OCI-LY7 (cell line): ENCODE measurements around the gene PTPRT. TPM values are rescaled to one million over a fixed set of nuclear protein-coding genes. Genes with fewer than 3 reads are reported as not detected.

ENCODE experiments used
- BruUV-seq: library from RNA; stranded (reverse); fragments of 400-500 nt; replicated peaks from 2 replicates; lab custom pipeline; 2021; lab: Mats Ljungman, UMichigan
- CTCF ChIA-PET: fragments of 300-600 bp; sonication (Branson Sonifier 250); formaldehyde crosslinking; loops from one replicate; lab custom pipeline; 2022; ENCODE audit warnings: antibody characterized with exemption; ENCODE audit not compliant: unreplicated experiment; lab: Charles Lee
- POLR2A ChIA-PET: fragments of 300-600 bp; sonication (Branson Sonifier 250); formaldehyde crosslinking; loops from one replicate; lab custom pipeline; 2022; ENCODE audit warnings: antibody characterized with exemption; lab: Charles Lee
- DNase-seq: peaks from one replicate; pipeline ENCODE4 v3.0.0-alpha.2; 2015; ENCODE audit warnings: low spot score
- H2AFZ ChIP-seq: fragments of 200-600 bp; sonication (generic), shearing (Covaris generic); 2 replicates; pipeline ENCODE4 v1.6.1; 2014; ENCODE audit warnings: mild to moderate bottlenecking, antibody characterized with exemption, low read length, moderate library complexity
- H3K27ac ChIP-seq: fragments of 200-600 bp; sonication (generic); 2 replicates; pipeline ENCODE4 v1.5.1; 2014; ENCODE audit warnings: mixed run types, low read depth, mild to moderate bottlenecking, moderate library complexity, low read length, inconsistent platforms; ENCODE audit not compliant: poor library complexity, severe bottlenecking
- H3K36me3 ChIP-seq: fragments of 200-600 bp; sonication (generic); 2 replicates; pipeline ENCODE4 v1.6.1; 2014; ENCODE audit warnings: mild to moderate bottlenecking, antibody characterized with exemption, low read length, moderate library complexity, mixed read lengths; ENCODE audit not compliant: insufficient read depth
- H3K4me1 ChIP-seq: fragments of 200-600 bp; sonication (generic); 2 replicates; pipeline ENCODE4 v1.5.1; 2014; ENCODE audit warnings: mild to moderate bottlenecking, low read length; ENCODE audit not compliant: insufficient read depth, poor library complexity, severe bottlenecking
- H3K4me2 ChIP-seq: fragments of 200-600 bp; sonication (generic); 2 replicates; pipeline ENCODE4 v1.6.1; 2014; ENCODE audit warnings: mild to moderate bottlenecking, low read length
- H3K4me3 ChIP-seq: fragments of 200-600 bp; sonication (generic); 2 replicates; pipeline ENCODE4 v1.5.1; 2014; ENCODE audit warnings: mild to moderate bottlenecking, low read depth, low read length; ENCODE audit not compliant: poor library complexity, severe bottlenecking
- H3K79me2 ChIP-seq: fragments of 200-600 bp; sonication (generic); 2 replicates; pipeline ENCODE4 v1.6.1; 2016; ENCODE audit warnings: low read depth, mild to moderate bottlenecking, low read length, moderate library complexity, mixed read lengths; ENCODE audit not compliant: insufficient read depth
- H3K9me2 ChIP-seq: fragments of 200-600 bp; sonication (generic); 2 replicates; pipeline ENCODE4 v1.6.1; 2016; ENCODE audit warnings: mild to moderate bottlenecking, low read length, mixed read lengths; ENCODE audit not compliant: insufficient read depth
- H3K9me3 ChIP-seq: fragments of 200-600 bp; sonication (generic); 2 replicates; pipeline ENCODE4 v1.6.1; 2014; ENCODE audit warnings: mild to moderate bottlenecking, mixed run types, low read length, mixed read lengths
- H4K20me1 ChIP-seq: fragments of 200-600 bp; sonication (generic); 2 replicates; pipeline ENCODE4 v1.6.1; 2014; ENCODE audit warnings: mild to moderate bottlenecking, antibody characterized with exemption, low read length, moderate library complexity, mixed read lengths; ENCODE audit not compliant: insufficient read depth
- EZH2phosphoT487 ChIP-seq: fragments of 200-600 bp; sonication (generic); IDR thresholded peaks from 2 replicates; pipeline ENCODE4 v1.6.1; 2018; ENCODE audit warnings: low read depth, borderline replicate concordance, mild to moderate bottlenecking, mixed run types, antibody characterized with exemption, low read length, moderate library complexity, mixed read lengths
- intact Hi-C: fragments of 100-400 bp; cut with micrococcal nuclease; formaldehyde crosslinking; loops from one replicate; pipeline ENCODE4 v1.10.0; 2022; ENCODE audit not compliant: unreplicated experiment
- total RNA-seq, 2 experiments: library from RNA; depleted of rRNA in 1 of 2; stranded (reverse); fragments of >200 nt in 1 of 2; shearing (Covaris generic) in 1 of 2; gene quantifications; 2 replicates each; pipeline ENCODE4 v1.2.3, GENCODE V29; 2014 to 2022
- TF ChIP-seq, protein P1 (sequence below): fragments of 200-600 bp; sonication (generic); conservative IDR thresholded peaks from 2 replicates; pipeline ENCODE4 v1.5.1; 2014; ENCODE audit warnings: mild to moderate bottlenecking, antibody characterized with exemption, low read length, moderate library complexity, mixed read lengths

The PTPRT gene
- total RNA-seq, 2 experiments from 2014 or later: not detected

DNA sequence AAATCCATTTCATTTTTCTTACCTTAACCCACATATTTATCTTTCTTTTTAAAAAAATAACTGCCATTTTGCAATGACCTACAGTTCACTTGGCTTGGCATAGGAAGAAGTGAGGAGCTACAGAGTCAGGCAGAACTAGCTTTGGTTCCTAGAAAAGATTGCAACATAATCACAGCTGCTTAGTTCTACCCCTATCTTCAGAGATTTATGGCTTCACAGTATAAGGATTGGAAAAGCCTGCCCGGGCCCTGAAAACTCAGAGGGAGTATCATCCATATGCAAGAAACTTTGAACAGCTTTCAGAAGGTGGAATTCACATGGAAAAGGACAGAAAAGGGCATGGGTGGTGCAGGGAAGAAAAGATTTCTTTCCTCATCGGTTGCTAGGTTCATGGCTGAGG is 797.3 kb downstream of the PTPRT start:
- H2AFZ ChIP-seq: no peak overlapping the region
- intact Hi-C loops: no loop called here
- no peaks in the 10 kb centered on the region for H3K36me3 ChIP-seq
- ChIA-PET POLR2A (no interaction called here), CTCF (no interaction called here)
- no peaks in the 10 kb centered on the region for H4K20me1 ChIP-seq
- no peaks in the 10 kb centered on the region for H3K9me3 ChIP-seq
- H3K4me3 ChIP-seq: no peak overlapping the region
- H3K4me1 ChIP-seq: no peaks in the 10 kb centered on the region
- H3K9me2 ChIP-seq: no peaks in the 10 kb centered on the region
- BruUV-seq: no TSS peak
- H3K27ac ChIP-seq: no peak overlapping the region
- TF ChIP-seq, protein P1, sequence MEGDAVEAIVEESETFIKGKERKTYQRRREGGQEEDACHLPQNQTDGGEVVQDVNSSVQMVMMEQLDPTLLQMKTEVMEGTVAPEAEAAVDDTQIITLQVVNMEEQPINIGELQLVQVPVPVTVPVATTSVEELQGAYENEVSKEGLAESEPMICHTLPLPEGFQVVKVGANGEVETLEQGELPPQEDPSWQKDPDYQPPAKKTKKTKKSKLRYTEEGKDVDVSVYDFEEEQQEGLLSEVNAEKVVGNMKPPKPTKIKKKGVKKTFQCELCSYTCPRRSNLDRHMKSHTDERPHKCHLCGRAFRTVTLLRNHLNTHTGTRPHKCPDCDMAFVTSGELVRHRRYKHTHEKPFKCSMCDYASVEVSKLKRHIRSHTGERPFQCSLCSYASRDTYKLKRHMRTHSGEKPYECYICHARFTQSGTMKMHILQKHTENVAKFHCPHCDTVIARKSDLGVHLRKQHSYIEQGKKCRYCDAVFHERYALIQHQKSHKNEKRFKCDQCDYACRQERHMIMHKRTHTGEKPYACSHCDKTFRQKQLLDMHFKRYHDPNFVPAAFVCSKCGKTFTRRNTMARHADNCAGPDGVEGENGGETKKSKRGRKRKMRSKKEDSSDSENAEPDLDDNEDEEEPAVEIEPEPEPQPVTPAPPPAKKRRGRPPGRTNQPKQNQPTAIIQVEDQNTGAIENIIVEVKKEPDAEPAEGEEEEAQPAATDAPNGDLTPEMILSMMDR: no peak
- TF ChIP-seq EZH2phosphoT487: no peak
- DNase-seq: no peak
- H3K4me2 ChIP-seq: no peak overlapping the region
- H3K79me2 ChIP-seq: no peaks in the 10 kb centered on the region

DNA sequence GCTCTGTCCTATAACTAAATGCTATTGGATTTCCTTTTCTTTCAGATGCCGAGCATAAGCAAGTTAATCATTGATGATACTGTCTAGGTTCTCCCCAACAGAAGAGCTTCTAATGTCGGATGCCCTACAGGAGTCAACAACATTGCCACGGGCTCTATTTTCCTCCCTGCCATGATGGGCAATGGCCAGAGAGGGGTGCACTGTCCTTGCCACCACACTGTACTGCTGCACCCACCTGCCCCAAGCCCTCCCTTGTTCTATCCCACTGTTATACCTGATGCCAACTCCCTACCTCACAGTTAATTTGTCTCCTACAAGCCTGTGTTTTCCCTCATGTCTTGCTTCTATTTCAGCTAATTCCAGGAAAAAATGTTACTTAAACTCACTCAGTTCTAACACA is 797.9 kb downstream of the PTPRT start:
- H3K4me2 ChIP-seq: no peak overlapping the region
- no peaks in the 10 kb centered on the region for H3K9me2 ChIP-seq
- no peaks in the 10 kb centered on the region for H3K4me1 ChIP-seq
- H3K4me3 ChIP-seq: no peak overlapping the region
- DNase-seq: no peak
- H3K9me3 ChIP-seq: no peaks in the 10 kb centered on the region
- ChIA-PET POLR2A (interaction anchor here (0.6 kb wide), 1 partner anchor 197 kb away, joined by 4 read pairs; no protein-coding TSS in a partner anchor), CTCF (no interaction called here)
- TF ChIP-seq, protein P1: no peak
- TF ChIP-seq EZH2phosphoT487: no peak
- no peaks in the 10 kb centered on the region for H3K79me2 ChIP-seq
- H2AFZ ChIP-seq: no peak overlapping the region
- no peaks in the 10 kb centered on the region for H4K20me1 ChIP-seq
- H3K36me3 ChIP-seq: no peaks in the 10 kb centered on the region
- intact Hi-C loops: no loop called here
- no peak overlapping the region for H3K27ac ChIP-seq
- BruUV-seq: no TSS peak

DNA sequence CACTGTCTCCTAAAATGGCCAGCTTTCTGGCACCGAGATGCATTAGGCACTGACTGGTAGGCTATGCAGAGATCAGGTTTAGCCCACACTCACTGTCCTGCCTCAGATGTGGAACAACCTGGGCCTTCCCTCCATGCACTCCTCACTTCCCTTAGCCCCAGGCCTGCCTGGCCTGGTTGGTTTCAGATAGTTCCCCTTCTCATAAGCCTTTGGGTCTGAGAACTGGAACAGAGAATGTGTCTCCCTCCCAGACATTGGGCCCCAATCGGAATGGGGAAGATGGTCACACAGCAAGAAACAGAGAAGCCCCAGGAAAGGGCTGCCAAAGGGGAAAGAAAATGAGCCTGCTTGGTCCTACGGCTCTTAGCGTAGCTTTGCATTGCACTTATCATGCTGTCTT is 809.4 kb downstream of the PTPRT start:
- H2AFZ ChIP-seq: no peak overlapping the region
- no peak overlapping the region for H3K4me2 ChIP-seq
- no peaks in the 10 kb centered on the region for H4K20me1 ChIP-seq
- TF ChIP-seq, protein P1: no peak
- TF ChIP-seq EZH2phosphoT487: no peak
- no peak for DNase-seq
- BruUV-seq: no TSS peak
- ChIA-PET POLR2A (no interaction called here), CTCF (no interaction called here)
- intact Hi-C loops: no loop called here
- H3K27ac ChIP-seq: no peak overlapping the region
- H3K79me2 ChIP-seq: no peaks in the 10 kb centered on the region
- H3K9me2 ChIP-seq: no peaks in the 10 kb centered on the region
- no peaks in the 10 kb centered on the region for H3K9me3 ChIP-seq
- no peak overlapping the region for H3K4me3 ChIP-seq
- no peaks in the 10 kb centered on the region for H3K36me3 ChIP-seq
- no peaks in the 10 kb centered on the region for H3K4me1 ChIP-seq
